NCI-H2029 treated with DMSO at 0.1 percent for 48 hours (cell line): ENCODE measurements around the gene DUSP14.
"Not testable (repeated sequence)": the region's sequence is repeated elsewhere in the genome, so short reads cannot be mapped to it uniquely, and the experiment has no call there.

Source experiments
- DNase-seq: peaks from one replicate; lab custom pipeline; 2025; lab: John Stamatoyannopoulos, UW

DUSP14 gene, protein sequence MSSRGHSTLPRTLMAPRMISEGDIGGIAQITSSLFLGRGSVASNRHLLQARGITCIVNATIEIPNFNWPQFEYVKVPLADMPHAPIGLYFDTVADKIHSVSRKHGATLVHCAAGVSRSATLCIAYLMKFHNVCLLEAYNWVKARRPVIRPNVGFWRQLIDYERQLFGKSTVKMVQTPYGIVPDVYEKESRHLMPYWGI

DNA sequence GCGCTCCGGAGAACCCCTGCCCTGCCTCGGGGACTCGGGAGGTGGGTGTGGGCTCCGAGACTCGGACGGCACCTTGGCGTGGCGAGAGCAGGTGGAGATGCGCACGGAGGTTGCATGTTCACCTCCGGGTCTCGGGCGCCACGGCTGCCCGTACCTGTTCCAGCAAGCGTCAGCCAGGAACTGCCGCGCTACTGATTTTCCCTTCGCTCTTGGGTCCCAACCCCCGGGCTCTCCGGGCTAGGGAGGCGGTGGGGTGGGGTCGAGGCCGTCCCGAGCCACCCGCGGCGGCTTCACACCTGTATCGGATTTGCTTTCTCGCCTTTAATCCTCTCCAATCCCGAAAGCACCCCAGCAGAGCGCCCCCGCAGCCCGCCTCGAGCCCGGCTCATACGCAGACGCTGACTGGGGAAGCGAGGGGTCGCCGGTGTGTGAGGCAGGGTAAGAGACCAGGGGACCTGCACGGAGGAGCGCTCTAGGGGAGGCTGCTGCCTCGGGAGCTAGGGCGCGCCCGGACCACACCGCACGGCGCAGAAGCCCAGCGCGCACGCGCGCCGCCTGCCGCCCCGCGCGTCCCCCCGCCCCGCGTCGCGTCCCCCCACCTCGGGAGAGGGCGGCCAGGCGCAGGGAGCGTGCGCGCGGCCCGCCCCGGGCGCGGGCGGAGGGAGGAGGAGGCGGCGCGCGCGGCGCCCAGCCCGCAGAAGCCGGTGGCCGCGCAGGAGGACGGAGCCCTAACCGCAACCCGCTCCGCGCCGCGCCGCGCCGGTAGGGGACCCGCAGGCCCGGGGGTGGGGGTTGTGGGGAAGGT is at the start of gene DUSP14:
TSS of gene DUSP14 (plus strand) at position 695 of the 805 bp plus-strand sequence. CDS start 22,382 bp downstream, outside the sequence.
- DNase-seq, result no peak

DNA sequence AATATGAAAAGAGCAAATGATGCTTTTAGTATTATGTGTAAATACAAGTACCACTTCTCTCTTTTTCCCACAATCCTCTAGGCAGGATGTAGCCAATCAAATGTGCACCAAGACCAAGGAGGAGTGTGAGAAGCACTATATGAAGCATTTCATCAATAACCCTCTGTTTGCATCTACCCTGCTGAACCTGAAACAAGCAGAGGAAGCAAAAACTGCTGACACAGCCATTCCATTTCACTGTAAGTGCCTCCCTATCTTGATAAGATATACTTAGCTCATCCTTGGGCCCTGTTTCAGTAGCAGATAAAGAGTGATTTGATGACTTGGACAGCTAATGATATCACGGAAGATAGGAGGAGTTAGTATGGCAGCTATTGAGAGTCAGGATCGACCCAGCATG is 49.3 kb upstream of the DUSP14 start:
- no peak for DNase-seq

DNA sequence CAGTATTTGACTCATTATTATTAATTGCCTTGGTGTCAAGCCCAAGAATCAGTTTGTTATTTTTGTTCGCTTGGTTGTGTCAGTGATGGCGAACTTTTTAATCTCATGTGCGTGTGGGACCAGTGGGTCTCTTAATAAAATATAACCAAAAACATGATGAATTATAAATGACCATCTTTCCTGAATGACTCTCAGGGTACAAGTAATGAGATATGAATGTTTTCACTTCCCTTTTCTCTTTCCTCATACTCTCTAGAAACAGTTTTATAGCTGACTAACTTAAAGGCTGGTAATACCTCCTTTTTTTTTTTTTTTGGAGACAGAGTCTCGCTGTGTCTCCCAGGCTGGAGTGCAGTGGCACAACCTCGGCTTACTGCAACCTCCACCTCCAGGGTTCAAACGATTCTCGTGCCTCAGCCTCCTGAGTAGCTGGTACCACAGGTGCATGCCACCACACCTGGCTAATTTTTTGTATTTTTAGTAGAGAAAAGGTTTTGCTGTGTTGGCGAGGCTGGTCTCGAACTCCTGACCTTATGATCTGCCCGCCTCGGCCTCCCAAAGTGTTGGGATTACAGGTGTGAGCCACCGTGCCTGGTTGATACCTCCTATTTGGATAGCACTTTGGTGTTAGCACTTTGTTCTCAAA is 48.2 kb upstream of the DUSP14 start:
- not testable (repeated sequence) for DNase-seq

DNA sequence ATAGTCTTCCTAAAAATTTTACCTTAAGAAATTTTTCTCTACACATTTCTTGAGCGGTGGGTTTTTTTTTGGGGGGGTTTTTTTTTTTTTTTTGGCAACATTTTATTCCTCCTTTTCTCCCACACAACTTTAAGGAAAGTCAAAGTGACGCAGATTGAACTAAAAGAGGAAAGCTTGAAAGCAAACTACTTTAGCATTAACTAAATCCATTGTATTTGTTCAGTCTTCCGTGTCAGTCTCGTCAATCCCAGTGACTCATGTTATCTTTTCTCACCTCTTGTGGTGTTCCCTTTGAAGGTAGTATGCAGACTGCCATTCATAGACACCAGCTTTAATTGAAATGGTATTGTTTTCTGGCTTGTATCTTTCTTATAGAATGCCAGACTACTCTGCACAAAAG is 43.7 kb upstream of the DUSP14 start:
- no peak for DNase-seq

DNA sequence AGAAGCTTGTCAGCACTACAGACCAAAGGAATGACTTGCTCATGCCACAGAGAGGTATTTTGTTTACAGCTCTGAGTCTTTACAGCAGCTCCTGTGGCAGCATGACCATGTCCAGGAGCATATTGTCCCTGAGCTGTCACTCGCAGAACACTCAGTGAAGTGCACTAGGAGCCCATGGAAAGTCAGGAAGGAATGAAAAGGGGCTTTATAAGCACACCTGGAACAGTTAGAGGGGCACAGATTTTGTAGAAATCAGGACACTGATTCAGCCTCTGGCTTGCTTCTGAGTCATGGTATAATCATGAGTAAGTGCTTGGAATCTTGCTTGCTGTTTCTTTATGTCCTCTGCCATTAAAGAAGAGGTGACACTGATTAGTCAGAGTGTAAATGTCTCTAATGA is 42.0 kb upstream of the DUSP14 start:
- no peak for DNase-seq

DNA sequence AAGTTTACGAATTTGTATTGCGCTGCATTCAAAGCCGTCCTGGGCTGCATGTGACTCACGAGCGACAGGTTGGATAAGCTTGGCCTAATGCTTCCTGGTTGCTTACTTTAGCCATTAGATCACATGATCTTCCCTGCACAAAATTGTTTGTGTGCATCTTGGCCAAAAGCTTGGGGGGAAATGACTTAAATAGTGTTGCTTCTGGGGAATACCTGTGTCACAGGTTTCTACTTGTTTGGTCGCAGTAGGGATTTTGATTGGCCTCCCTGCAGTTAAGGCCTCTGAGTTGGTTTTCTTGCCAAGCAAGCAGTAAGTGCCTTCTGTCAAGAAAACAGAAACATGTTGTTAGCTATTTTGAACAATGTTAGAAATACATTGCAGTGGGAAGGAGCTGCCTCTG is 39.6 kb upstream of the DUSP14 start:
- no peak for DNase-seq

DNA sequence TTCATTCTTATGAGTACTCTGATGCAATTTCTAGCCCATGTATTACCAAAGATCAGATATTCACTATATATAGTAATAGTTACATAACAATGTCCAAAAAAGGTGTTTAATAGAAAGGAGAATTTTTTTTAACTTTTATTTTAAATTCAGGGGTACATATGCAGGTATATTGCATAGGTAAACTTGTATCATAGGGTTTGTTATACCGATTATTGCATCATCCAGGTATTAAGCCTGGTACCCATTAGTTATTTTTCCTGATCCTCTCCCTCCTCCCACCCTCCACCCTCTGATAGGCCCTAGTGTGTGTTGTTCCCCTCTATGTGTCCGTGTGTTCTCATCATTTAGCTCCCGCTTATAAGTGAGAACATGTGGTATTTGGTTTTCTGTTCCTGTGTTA is 31.9 kb upstream of the DUSP14 start:
- not testable (repeated sequence) for DNase-seq

DNA sequence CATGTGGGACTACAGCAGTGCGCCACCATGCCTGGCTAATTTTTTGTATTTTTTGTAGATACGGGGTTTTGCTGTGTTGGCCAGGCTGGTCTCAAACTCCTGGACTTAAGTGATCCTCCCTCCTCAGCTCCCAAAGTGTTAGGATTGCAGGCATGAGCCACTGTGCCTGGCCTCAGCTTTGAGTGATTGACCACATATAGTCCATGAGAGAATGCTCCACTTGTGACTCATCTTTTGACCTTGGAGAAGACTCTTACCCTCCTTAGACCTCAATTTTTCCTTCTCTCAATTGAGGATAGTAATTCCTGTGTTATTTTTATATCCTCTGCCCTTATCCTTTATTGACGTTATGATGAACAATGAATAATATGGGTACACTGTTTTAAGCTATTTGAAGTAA is 30.9 kb upstream of the DUSP14 start:
- no peak for DNase-seq

DNA sequence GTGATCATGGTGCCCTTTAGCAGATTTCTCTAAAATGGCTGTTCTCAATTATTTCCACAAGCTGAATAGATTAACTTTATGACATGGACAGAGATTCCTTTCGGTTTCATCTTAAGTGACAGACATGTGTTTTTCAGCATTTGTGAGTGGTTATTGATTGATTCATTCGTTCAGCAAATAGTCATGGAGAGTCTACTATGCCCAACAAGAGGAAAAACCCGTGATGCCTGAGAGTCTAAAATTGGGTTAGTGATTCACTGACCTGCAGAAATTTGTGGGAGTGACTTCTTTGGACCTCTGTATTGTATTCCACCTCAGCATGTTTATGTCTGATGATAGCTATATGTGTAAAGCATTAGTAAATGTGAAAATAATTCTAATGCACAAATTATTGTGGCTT is 28.0 kb upstream of the DUSP14 start:
- no peak for DNase-seq

DNA sequence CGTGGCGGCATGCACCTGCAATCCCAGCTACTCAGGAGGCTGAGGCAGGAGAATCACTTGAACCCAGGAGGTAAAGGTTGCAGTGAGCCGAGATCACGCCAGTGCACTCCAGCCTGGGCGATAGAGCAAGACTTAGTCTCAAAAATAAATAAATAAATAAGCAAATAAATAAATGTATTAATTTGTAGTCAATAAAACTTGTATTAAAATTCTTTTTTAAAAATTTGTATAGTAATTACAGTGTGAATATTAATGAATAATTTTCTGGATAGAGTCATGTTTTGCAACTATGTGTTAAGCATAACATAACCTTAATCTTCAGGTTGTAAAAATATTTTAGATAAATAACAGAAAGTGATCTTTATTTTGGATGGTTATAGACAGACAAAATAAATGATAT is 27.2 kb upstream of the DUSP14 start:
- no peak for DNase-seq

DNA sequence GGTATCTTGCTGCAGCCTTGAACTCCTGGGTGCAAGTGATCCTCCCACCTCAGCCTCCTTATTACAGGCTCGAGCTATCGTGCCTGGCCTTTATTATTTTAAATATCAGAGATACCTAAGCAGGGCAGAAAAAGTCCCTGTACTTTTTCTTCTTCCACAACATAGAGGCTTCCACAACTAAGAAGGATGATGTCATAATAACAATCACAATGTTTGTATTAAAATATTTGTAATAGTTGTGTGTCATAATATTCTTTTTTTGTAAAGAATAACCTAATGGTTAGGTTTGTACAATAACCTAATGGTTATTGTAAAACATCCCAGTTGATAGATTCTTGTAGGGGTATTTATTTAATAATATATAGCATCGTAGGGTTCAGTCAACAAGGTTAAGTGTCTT is 26.7 kb upstream of the DUSP14 start:
- no peak for DNase-seq

DNA sequence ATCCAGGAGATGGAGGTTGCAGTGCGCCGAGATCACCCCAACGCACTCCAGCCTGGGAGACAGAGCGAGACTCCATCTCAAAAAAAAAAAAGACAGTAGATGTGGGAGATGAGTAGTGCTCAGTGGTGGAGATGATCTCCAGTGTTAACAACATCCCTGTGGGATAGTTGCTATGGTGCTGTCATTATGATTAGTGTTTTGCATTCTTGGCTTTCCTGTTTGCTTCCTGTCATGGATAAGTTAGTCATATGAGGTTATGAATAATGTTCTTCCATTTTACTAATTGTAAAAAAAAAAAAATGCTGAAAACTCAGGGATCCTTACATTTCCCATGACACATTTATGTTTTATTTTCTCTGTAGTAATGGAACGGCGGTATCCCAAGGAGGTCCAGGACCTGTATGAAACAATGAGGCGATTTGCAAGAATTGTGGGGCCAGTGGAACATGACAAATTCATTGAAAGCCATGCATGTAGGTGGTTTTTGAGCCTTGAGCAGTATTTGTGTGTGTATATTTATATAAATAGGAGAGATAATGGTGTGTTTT is 24.5 kb upstream of the DUSP14 start:
- DNase-seq, result no peak

DNA sequence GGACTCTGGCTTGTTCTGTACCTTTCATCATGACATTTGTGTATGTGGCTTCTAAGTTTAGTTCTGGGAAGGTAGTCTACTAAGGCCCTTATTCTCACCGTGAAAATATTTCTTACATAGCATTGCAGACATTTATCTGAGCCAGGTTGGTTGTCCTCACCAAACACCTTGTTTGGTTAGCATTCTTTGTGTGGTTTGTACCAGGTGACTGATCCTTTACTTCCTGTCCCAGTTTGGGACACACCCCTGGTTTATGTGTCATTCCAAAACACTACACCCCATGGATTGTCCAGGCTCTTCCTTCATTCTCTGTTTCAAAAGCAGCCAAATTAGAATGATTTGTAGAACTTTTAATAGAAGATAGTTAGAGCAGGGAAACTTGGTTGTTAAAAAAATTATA is 23.2 kb upstream of the DUSP14 start:
- no peak for DNase-seq

DNA sequence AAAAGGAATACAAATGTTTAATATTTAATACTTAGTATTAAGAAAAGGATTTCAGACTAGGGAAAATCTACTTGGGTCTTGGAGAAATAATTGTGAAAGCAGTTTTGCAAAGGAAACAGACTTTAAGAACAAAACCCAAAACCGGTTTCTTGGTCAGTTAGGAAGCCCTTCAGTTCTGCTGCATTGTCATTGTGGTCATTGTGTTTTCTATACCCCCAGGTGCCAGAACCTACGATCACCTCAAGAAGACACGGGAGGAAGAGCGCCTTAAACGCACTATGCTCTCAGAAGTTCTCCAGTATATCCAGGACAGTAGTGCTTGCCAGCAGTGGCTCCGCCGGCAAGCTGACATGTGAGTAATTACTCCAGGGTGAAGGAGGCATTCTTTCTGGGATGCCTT is 19.5 kb upstream of the DUSP14 start:
- DNase-seq, result no peak

DNA sequence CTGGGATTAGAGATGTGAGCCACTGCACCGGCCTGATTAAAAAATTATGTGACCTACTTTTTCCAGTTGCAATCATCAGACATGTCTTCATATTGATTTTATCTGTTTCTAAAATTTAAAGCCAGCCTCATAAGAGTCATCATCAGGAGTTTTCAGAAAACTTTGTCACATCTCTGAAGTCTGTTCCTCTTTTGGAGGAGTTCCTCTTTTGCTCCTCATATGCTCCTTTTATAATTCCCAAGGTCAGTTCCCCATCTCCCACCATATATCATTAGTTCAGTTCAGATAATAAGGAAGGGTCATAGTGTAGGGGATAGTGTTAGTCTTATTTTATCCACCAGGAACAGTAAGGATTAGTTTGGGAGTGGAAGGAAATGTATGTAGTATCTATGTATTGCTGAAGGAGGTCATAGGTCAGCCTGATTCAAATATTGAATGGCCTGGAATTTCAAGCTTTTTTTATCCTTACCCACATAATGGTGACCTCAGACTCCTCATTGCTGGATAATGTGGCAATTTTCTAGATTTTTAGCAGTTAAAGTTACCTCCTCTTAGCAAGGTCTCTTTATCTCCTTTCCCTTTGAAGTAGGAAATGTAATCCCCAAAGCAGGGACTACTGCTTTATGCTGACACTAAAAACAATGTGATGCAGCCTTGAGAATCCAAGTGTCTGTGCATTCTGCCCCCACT is 13.8 kb upstream of the DUSP14 start:
- DNase-seq, result no peak

DNA sequence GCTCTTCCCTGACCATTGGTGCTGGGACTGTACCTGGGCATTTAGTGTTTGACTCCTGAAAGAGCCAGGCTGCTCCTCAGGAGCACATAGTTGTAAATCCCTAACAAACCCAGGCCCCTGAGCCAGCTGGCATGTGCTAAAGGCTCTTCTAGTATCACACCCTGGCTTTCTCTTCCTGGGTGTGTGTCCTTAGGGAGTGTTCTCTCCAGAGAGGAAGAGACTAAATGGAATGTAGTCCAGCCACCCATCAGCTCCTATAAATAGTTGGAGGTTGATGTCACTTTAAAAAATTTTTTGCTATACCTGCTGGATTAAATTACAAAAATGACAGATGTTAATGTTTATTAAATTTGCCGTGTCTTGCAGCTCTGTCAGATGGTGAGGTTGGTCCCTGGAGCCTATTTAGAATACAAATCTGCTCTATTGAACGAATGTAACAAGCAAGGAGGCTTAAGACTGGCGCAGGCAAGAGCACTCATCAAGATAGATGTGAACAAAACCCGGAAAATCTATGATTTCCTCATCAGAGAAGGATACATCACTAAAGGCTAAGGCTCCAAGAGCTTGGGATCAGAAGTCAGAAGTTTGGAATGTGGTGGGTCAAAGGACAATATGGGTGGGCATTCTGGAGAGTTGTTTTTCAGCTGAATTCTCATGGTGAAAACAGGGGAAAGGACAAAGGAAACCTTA is 13.1 kb upstream of the DUSP14 start:
- DNase-seq, result no peak

DNA sequence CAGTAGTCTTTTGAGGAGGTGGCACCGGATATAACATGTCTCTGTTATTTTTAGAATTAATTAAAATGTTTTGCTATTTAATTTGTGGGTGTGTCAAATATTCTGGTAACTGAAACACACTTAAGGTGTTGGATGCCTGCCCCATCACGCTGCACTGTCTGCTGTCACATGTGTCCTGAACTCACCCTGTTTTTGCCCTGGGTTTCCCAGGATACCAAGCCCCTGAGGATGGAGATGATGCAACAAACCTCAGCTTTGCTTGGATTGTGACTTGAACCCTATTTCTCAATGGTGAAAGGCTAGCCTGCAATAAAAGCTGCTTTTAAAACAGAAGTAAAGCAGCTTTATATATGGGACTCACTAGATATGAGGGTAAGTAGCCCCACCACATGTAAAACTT is 11.5 kb upstream of the DUSP14 start:
- DNase-seq, result no peak

DNA sequence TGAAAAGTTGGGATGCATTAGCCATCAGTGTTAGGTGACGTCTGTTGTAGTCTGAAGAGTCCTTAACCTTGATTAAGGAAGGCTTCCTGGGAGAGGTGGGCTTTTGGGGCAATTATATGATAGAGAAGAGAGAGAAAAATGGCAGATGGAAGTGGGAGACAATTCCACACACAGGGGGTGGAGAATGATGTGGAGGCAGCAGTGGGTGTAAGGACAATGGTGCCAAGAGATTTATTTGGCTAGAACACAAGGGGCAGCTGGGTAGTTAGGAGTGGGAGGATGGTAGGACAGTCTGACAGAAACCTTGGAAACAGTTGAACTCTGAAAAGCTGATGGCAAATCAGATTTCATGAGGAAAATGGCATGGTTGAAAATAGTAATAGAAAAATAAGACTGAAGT is 10.7 kb upstream of the DUSP14 start:
- no peak for DNase-seq

DNA sequence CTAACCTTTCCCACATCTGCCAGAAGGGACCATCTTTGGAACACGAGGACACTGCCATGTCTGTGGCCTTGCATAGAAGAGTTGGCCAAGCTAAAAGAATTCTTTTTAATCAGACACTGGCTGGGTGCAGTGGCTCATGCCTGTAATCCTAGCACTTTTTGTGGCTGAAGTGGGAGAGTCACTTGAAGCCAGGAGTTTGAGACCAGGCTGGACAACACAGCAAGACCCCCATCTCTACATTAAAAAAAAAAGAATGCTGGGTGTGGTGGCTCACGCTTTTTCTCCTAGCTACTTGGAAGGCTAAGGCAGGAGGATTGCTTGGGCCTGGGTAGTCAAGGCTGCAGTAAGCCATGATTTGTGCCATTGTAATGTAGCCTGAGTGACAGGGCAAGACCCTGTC is 9.3 kb upstream of the DUSP14 start:
- no peak for DNase-seq

DNA sequence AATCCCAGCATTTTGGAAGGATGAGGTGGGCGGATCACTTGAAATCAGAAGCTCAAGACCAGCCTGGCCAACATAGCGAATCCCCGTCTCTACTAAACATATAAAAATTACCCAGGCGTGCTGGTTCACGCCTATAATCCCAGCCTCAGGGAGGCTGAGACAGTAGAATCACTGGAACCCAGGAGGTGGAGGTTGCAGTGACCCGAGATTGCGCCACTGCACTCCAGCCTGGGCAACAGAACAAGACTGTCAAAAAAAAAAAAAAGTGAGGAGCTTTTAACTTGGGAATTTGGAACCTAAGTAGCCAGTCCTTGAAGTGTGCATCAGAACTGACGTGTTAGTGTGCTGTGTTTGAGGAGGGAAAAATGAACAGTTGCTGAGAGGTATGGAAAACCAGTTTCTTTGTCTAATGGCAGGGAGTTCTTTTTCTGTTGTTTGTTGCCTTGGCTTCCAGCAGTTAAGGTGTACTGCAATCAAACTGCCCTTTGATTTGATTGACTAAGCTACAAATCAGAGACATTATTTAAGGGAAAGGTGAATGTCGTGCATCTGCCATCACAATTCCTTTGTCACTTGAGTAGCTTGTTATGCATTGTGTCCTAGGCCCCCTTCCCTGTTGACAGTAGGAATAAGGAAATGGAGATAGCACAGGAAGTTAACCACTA is 8.6 kb upstream of the DUSP14 start:
- DNase-seq, result no peak

DNA sequence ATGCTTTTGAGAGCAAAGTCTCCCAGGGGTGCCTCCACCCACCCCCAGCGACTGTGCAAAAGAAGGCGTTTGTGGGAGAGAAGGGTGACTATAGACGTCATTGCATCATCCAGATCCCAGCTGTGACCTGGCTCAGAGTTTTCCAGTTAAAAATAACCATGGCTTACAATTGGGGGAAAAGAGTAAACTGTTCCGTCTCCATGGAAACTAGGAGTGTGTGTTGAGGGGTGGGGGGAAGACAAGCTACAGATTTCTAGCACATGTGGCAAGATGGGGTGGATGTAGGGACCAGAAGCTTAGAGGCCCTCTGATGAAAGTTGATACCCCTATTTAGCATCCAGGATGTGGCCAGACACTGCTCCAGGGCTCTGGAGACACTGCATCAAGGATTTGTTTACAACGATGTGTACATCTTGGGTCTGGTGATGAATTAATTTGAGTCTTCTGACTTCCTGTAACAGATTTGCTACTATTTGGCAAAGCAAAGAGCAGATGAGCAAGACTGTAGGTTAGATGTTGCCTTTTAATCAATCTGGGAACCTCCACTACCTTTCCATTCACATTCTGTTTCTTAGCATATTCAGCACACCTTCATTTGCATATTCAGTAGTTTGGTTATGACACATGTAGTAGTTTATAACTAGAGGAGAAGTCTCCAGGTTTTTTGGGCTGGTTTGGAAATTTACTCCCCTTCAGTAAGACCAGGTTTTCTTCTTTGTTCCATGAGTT is 6.2 kb upstream of the DUSP14 start:
- DNase-seq, result no peak
